ENCODE measurements around the gene WDR73. TPM values are rescaled to one million over a fixed set of nuclear protein-coding genes. Genes with fewer than 3 reads are reported as not detected.

Gene WDR73
- polyA plus RNA-seq, 1 experiment: 18.7 TPM

- no peaks in the 10 kb centered on the region for H3K9me3 ChIP-seq (ENCODE audit: control insufficient read depth, insufficient read depth, low read length)
- CTCF ChIA-PET: no interaction called here
- H3K27me3 ChIP-seq (ENCODE audit: control insufficient read depth, insufficient read depth, low read length): no peaks in the 10 kb centered on the region
- no peak overlapping the region for H3K4me3 ChIP-seq (ENCODE audit: low read depth, low read length)
- POLR2A ChIA-PET: no interaction called here
- no peak for DNase-seq (ENCODE audit: low read depth, low spot score)
- H3K27ac ChIP-seq (ENCODE audit: low read depth, low read length): no peak overlapping the region
- no peak for TF ChIP-seq CTCF (IDR thresholded peaks at IDR 0.05; ENCODE audit: low read depth, low read length)
Measured at GRCh38 chr15:84611631-84612030, 42.5 kb downstream of the WDR73 start.

DNA sequence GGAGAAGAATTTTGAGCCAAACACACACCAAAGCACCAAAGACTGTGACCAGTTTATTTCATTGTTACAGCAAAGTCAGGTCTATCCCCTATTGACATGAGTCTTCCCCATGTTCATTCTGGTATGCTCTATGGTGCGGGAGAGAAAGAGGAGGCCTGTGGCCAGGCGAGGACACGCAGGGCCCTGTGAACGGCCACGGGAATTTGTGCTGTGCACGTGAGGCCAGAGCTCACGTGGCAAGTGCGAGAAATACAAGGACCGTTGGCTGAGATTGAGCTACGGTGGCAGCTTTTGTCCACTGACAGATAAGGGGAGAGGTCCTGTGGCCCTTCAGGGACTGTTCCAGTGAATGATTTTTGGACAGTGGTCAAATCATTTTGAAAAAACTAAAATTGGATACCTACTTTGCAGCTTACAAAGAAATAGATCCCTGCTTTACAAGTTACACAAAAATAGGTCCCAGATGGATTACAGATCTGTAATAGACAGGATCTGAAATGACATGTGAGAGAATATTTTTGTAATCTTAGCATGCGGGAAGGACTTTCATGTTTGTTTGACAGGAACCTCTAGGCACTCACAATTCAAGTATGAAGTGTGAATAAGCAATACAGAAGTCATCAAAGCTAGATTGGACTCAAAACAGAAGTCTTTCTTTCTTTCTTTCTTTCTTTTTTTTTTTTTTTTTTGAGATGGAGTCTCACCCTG, 44.1 kb downstream of the WDR73 start:
- no peaks in the 10 kb centered on the region for H3K27me3 ChIP-seq (ENCODE audit: control insufficient read depth, insufficient read depth, low read length)
- no peak for DNase-seq (ENCODE audit: low read depth, low spot score)
- no peak overlapping the region for H3K4me3 ChIP-seq (ENCODE audit: low read depth, low read length)
- no peak for TF ChIP-seq CTCF (IDR thresholded peaks at IDR 0.05; ENCODE audit: low read depth, low read length)
- H3K9me3 ChIP-seq (ENCODE audit: control insufficient read depth, insufficient read depth, low read length): no peaks in the 10 kb centered on the region
- H3K27ac ChIP-seq (ENCODE audit: low read depth, low read length): no peak overlapping the region
- ChIA-PET POLR2A (interaction anchor here (0.9 kb wide), 1 partner anchor 10 kb away, joined by 3 read pairs; no protein-coding TSS in a partner anchor), CTCF (interaction anchor here (1.4 kb wide), 1 partner anchor 318 kb away, joined by 4 read pairs; no protein-coding TSS in a partner anchor)

DNA sequence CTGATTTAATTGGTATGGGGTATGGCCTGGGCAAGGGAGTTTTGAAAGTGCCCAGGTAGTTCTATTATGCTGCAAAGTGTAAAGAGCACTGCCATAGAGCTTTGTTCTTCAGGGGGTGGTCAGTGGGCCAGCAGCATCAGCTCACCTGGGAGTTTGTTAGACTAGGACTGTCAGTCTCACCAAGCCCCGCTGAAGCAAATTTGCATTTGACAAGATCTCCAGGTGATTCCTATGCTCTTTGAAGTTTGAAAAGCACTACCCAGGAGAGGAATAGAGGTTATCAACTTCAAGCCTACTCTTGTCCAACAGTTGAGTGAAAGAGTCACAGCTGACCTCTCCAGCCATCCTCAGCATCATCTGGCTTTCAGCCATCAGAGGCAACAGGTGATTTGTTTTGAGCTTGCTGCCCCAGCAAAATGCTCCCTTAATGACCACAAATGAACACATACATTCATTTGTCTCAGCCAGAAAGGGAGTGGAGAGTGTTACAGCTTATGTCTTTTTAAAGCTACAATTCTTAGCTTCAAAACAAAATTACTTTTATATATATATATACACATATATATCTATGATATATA, 45.3 kb downstream of the WDR73 start:
- Histone ChIP-seq H3K27ac (ENCODE audit: low read depth, low read length) (no peak overlapping the region), H3K4me3 (ENCODE audit: low read depth, low read length) (no peak overlapping the region), H3K27me3 (ENCODE audit: control insufficient read depth, insufficient read depth, low read length) (no peaks in the 10 kb centered on the region), H3K9me3 (ENCODE audit: control insufficient read depth, insufficient read depth, low read length) (no peaks in the 10 kb centered on the region; the same call in 1 of the 2 replicates)
- no peak for TF ChIP-seq CTCF (IDR thresholded peaks at IDR 0.05; ENCODE audit: low read depth, low read length)
- ChIA-PET CTCF (interaction anchor here (1.4 kb wide), 1 partner anchor 319 kb away, joined by 4 read pairs; no protein-coding TSS in a partner anchor), POLR2A (interaction anchor here (0.9 kb wide), 1 partner anchor 8 kb away, joined by 3 read pairs; no protein-coding TSS in a partner anchor)
- DNase-seq (ENCODE audit: low read depth, low spot score): no peak

DNA sequence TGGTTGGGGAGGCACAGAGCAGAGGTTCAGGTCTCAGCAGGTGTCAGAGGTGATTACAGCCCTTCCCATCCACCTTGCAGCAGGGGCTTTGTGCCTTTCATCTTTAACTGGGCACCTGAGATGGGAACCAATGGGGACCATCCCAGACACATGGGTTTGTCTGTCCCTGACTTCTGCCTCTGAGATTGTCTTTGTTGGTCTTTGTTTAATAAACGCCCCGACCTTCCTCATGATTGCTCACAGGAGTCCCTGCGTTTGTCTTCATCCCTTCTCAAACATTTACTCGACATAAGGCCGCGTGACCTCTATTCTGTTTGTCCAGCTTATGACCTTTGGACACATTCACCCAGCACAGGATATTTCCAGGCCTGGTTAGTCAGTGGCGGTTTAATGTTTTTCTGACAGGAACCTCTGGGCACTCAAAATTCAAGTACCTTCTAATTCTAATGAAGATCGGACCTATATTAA, 47.4 kb downstream of the WDR73 start:
- no peak overlapping the region for H3K4me3 ChIP-seq (ENCODE audit: low read depth, low read length)
- no peak for DNase-seq (ENCODE audit: low read depth, low spot score)
- no peaks in the 10 kb centered on the region for H3K27me3 ChIP-seq (ENCODE audit: control insufficient read depth, insufficient read depth, low read length)
- ChIA-PET CTCF (interaction anchor here (1.0 kb wide), 1 partner anchor 322 kb away, joined by 4 read pairs; no protein-coding TSS in a partner anchor), POLR2A (no interaction called here)
- no peak for TF ChIP-seq CTCF (IDR thresholded peaks at IDR 0.05; ENCODE audit: low read depth, low read length)
- H3K9me3 ChIP-seq (ENCODE audit: control insufficient read depth, insufficient read depth, low read length): no peaks in the 10 kb centered on the region; the same call in 1 of the 2 replicates
- H3K27ac ChIP-seq (ENCODE audit: low read depth, low read length): no peak overlapping the region

DNA sequence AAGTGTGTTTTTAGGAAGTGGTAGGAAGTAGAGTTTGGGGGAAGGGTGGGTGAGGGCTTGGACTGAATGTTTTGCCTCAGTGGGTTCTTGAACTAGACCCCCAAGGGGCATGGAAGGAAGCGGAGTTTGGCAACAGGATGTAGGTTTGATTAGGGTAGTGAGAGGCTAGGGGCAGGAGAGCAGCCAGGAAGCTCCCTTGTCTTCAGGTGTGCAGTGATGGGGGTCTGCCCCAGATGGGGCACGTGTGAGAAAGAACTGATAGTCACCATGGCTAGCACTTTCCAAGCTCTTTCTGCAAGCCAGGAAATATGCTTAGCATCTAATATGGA, 48.6 kb downstream of the WDR73 start:
- ChIA-PET POLR2A (no interaction called here), CTCF (interaction anchor here (0.6 kb wide), 1 partner anchor 53 kb away, joined by 5 read pairs; the partner anchor contains the start of gene NMB)
- Histone ChIP-seq H3K4me3 (ENCODE audit: low read depth, low read length) (no peak overlapping the region), H3K27me3 (ENCODE audit: control insufficient read depth, insufficient read depth, low read length) (no peaks in the 10 kb centered on the region), H3K9me3 (ENCODE audit: control insufficient read depth, insufficient read depth, low read length) (no peaks in the 10 kb centered on the region; the same call in 1 of the 2 replicates), H3K27ac (ENCODE audit: low read depth, low read length) (no peak overlapping the region)
- no peak for TF ChIP-seq CTCF (IDR thresholded peaks at IDR 0.05; ENCODE audit: low read depth, low read length)
- no peak for DNase-seq (ENCODE audit: low read depth, low spot score)

All from AG04450 (cell line).